Left ventricle myocardium inferior (tissue), 1 donor: ENCODE results near the gene ITPKB. TPM values are rescaled to one million over a fixed set of nuclear protein-coding genes. Genes with fewer than 3 reads are reported as not detected.
"Not testable (repeated sequence)": the region's sequence is repeated elsewhere in the genome, so short reads cannot be mapped to it uniquely, and the experiment has no call there.

Experiments used
- DNase-seq: peaks from one replicate; pipeline ENCODE4 v3.0.0-alpha.2; 2020
- H3K27ac ChIP-seq: fragments of 200-600 bp; replicated peaks from 2 replicates; pipeline ENCODE4 v1.8.0; 2021
- H3K27me3 ChIP-seq: fragments of 200-600 bp; 2 replicates; pipeline ENCODE4 v1.8.0; 2021; ENCODE audit warnings: low read depth
- H3K36me3 ChIP-seq: fragments of 200-600 bp; 2 replicates; pipeline ENCODE4 v1.8.0; 2021
- H3K4me1 ChIP-seq: fragments of 200-600 bp; 2 replicates; pipeline ENCODE4 v1.8.0; 2021
- H3K4me3 ChIP-seq: fragments of 200-600 bp; 2 replicates; pipeline ENCODE4 v1.8.0; 2021; ENCODE audit warnings: mild to moderate bottlenecking, moderate library complexity
- H3K9me3 ChIP-seq: fragments of 200-600 bp; replicated peaks from 2 replicates; pipeline ENCODE4 v1.8.0; 2021
- intact Hi-C: fragments of 100-400 bp; cut with micrococcal nuclease; formaldehyde crosslinking; loops from one replicate; pipeline ENCODE4 v1.11.0; 2022
- total RNA-seq: library from RNA; stranded (reverse); fragmentation: NEBNext Ultra II Directional; extraction: Animal tissue kit (Norgen Biotek cat#: 25700); gene quantifications from one replicate; pipeline ENCODE4 v1.2.1, GENCODE V29; 2021
- TF ChIP-seq, protein P1 (sequence below): fragments of 200-600 bp; IDR thresholded peaks from 2 replicates; pipeline ENCODE4 v1.8.0; 2021; ENCODE audit warnings: antibody characterized with exemption, mild to moderate bottlenecking, borderline replicate concordance
- donor health status: DM: no; HTN: yes; CAD: no; lungs with severe emphysema.

ITPKB gene
- total RNA-seq, 1 donor from 2014 or later: 15.7 TPM

DNA sequence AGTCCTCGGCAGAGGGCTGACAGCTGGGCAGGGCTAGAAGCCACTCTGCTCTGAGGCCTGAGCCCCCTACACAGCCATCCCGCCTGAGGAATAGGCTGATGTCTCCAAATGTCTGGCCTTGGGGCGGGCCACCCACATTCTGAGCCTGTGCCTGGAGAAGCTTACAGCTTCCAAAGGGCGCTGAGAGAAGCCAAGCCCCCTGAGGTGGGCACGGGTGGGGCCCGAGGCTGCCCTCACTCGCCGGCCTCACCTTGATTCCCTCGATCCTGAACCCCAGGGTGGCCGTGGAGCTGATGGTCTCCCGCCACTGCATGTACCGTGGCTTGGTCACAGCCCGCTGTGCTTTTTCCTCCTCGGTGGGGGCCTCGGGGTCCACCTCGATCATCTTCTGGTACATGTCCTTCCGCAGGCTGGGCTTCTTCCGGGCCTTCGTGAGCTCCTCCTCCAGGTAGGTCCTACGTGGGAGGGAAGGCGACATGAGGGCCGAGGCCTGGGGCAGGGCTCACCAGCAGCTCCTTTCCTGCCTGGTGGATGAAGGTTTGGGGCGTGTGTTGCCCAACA is 97.3 kb downstream of the ITPKB start:
- TF ChIP-seq, protein P1, sequence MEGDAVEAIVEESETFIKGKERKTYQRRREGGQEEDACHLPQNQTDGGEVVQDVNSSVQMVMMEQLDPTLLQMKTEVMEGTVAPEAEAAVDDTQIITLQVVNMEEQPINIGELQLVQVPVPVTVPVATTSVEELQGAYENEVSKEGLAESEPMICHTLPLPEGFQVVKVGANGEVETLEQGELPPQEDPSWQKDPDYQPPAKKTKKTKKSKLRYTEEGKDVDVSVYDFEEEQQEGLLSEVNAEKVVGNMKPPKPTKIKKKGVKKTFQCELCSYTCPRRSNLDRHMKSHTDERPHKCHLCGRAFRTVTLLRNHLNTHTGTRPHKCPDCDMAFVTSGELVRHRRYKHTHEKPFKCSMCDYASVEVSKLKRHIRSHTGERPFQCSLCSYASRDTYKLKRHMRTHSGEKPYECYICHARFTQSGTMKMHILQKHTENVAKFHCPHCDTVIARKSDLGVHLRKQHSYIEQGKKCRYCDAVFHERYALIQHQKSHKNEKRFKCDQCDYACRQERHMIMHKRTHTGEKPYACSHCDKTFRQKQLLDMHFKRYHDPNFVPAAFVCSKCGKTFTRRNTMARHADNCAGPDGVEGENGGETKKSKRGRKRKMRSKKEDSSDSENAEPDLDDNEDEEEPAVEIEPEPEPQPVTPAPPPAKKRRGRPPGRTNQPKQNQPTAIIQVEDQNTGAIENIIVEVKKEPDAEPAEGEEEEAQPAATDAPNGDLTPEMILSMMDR: no peak
- Histone ChIP-seq H3K27ac (no peak overlapping the region), H3K36me3 (peaks cover 46% of the 10 kb centered on the region), H3K27me3 (no peaks in the 10 kb centered on the region), H3K4me3 (no peak overlapping the region), H3K9me3 (no peaks in the 10 kb centered on the region), H3K4me1 (peaks cover 62% of the 10 kb centered on the region)
- no peak for DNase-seq
- intact Hi-C loops: no loop called here

DNA sequence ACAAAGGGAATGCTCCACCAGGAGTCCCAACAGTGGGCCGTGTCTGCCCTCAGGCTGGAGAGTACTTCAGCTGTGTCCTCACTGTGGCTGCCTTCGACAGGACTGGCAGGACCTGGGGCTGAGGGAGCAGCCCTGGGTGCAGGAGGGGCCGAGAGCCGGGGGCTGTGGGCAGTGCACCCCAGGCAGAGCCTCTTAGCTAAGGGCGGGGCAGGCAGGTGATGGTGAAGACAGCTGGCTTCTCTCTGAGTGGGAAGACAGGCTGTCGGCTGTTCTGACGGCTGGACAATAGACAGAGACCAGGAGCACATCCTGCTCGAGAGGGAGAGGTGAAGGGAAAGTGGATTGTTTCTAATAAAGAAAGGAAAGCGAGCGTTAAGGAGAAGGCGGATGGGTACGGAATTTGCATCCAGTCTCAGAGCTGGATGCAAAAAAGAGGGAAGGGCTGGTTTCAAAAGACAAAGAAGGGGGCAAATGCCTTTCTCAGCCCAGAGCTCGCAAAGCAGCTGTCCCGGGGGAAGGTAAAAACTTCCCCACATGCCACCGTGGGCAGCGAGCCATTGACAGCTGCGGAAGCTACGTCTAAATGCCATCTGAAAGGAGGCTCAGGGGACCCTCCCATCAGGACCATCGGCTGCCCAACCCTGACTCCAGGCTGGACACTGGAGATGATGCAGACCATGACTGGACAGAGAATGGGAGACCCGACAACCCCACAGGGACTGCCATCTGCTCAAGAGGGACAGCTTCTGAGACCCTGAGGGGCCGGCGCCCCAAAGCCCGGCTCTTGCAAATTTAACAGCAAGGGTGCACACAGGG is 98.6 kb downstream of the ITPKB start:
- TF ChIP-seq, protein P1: no peak
- intact Hi-C loops: no loop called here
- H3K4me1 ChIP-seq: peaks cover 56% of the 10 kb centered on the region
- no peak for DNase-seq
- peak overlapping the region; percentile 51 for H3K27ac ChIP-seq
- H3K9me3 ChIP-seq: no peaks in the 10 kb centered on the region
- no peaks in the 10 kb centered on the region for H3K27me3 ChIP-seq
- peaks cover 40% of the 10 kb centered on the region for H3K36me3 ChIP-seq
- H3K4me3 ChIP-seq: no peak overlapping the region

- Histone ChIP-seq H3K4me3 (no peak overlapping the region), H3K27me3 (no peaks in the 10 kb centered on the region), H3K36me3 (peaks cover 36% of the 10 kb centered on the region), H3K27ac (peak overlapping the region; percentile 51), H3K9me3 (no peaks in the 10 kb centered on the region), H3K4me1 (peaks cover 57% of the 10 kb centered on the region)
- intact Hi-C loops: loop anchor here (10.0 kb wide), 1 partner anchor 45 kb away; no protein-coding TSS in a partner anchor
- no peak for DNase-seq
- TF ChIP-seq, protein P1: no peak
Observed at GRCh38 chr1:226639631-226640061, 99.4 kb downstream of the ITPKB start.

DNA sequence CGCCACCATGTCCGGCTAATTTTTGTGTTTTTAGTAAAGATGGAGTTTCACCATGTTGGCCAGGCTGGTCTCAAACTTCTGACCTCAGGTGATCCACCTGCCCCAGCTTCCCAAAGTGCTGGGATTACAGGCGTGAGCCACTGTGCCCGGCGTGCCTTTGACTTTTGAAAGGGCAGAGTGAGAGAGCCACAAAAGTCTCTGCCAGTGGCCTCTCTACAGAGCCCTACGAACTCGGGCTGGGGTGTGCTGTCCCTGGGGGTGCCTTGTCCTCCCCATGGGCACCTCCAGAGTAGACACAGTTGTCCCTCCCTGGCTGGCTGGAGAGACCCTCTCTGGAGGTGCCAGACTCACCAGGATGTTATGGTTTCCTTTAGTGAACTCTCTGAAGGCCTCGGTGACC is 99.9 kb downstream of the ITPKB start:
- not testable (repeated sequence) for H3K27me3 ChIP-seq, DNase-seq, H3K9me3 ChIP-seq, H3K4me3 ChIP-seq
- Histone ChIP-seq H3K36me3 (peaks cover 36% of the 10 kb centered on the region), H3K27ac (peak overlapping the region; percentile 77), H3K4me1 (peaks cover 57% of the 10 kb centered on the region)
- intact Hi-C loops: loop anchor here (10.0 kb wide), 1 partner anchor 46 kb away; no protein-coding TSS in a partner anchor

GRCh38 chr1:226638608-226639007 is 100.5 kb downstream of the ITPKB start:
- TF ChIP-seq, protein P1: no peak
- Histone ChIP-seq H3K27me3 (no peaks in the 10 kb centered on the region), H3K4me1 (peaks cover 57% of the 10 kb centered on the region), H3K36me3 (peaks cover 36% of the 10 kb centered on the region), H3K4me3 (no peak overlapping the region), H3K9me3 (no peaks in the 10 kb centered on the region), H3K27ac (peak overlapping the region; percentile 77)
- intact Hi-C loops: loop anchor here (10.0 kb wide), 1 partner anchor 46 kb away; no protein-coding TSS in a partner anchor
- DNase-seq: peak; percentile 31
